ENCODE data around the gene NOTCH4.

The NOTCH4 gene

GRCh38 chr6:32191696-32192607, 31.9 kb downstream of the NOTCH4 start:
- H3K4me3 ChIP-seq (ENCODE audit: low read length), result peak overlapping the region; percentile 75
- no peaks in the 10 kb centered on the region for H3K9me3 ChIP-seq (replicated peaks; ENCODE audit: insufficient read depth, low read length)
- H3K27me3 ChIP-seq (replicated peaks; ENCODE audit: insufficient read depth, low read length), result no peaks in the 10 kb centered on the region
- peak overlapping the region; percentile 2; the same call in 1 of the 2 replicates for H3K27ac ChIP-seq (ENCODE audit: low read length)
- H3K4me1 ChIP-seq (ENCODE audit: low read length), result peaks cover 31% of the 10 kb centered on the region
- 0 out of 2 replicates have a peak overlapping the region, but pooled peaks have one; percentile 29 for H2AFZ ChIP-seq (ENCODE audit: low read length)
- H3K9ac ChIP-seq (ENCODE audit: low read length), result peak overlapping the region; percentile 69
- TF ChIP-seq EZH2phosphoT487 (IDR thresholded peaks at IDR 0.05; ENCODE audit: low read length), result no peak
- no peak for TF ChIP-seq EZH2 (optimal IDR thresholded peaks at IDR 0.05; ENCODE audit: low read depth, low read length)
- no peak for TF ChIP-seq CTCF (IDR thresholded peaks at IDR 0.05; ENCODE audit: low read length)
- no peak for DNase-seq
- peak overlapping the region; percentile 97 for H3K4me2 ChIP-seq (ENCODE audit: low read depth, low read length)
- peaks cover 32% of the 10 kb centered on the region for H3K79me2 ChIP-seq (ENCODE audit: low read length)
- H3F3A ChIP-seq (ENCODE audit: insufficient read depth, low read length), result peaks cover 21% of the 10 kb centered on the region; the same call in 1 of the 2 replicates
- H3K36me3 ChIP-seq (replicated peaks; ENCODE audit: insufficient read depth, low read length), result no peaks in the 10 kb centered on the region
- H3K9me2 ChIP-seq (replicated peaks; ENCODE audit: insufficient read depth, low read length), result no peaks in the 10 kb centered on the region
- no peaks in the 10 kb centered on the region for H4K20me1 ChIP-seq (ENCODE audit: insufficient read depth, low read length)

GRCh38 chr6:32190911-32191677, 32.8 kb downstream of the NOTCH4 start:
- TF ChIP-seq EZH2 (optimal IDR thresholded peaks at IDR 0.05; ENCODE audit: low read depth, low read length) (no peak), EZH2phosphoT487 (IDR thresholded peaks at IDR 0.05; ENCODE audit: low read length) (no peak), CTCF (IDR thresholded peaks at IDR 0.05; ENCODE audit: low read length) (no peak)
- no peak for DNase-seq
- H2AFZ ChIP-seq (ENCODE audit: low read length), result no peak overlapping the region
- H3K4me2 ChIP-seq (ENCODE audit: low read depth, low read length), result peak overlapping the region; percentile 97; the same call in 1 of the 2 replicates
- peaks cover 21% of the 10 kb centered on the region; the same call in 1 of the 2 replicates for H3F3A ChIP-seq (ENCODE audit: insufficient read depth, low read length)
- H4K20me1 ChIP-seq (ENCODE audit: insufficient read depth, low read length), result no peaks in the 10 kb centered on the region
- H3K9ac ChIP-seq (ENCODE audit: low read length), result no peak overlapping the region
- no peaks in the 10 kb centered on the region for H3K36me3 ChIP-seq (replicated peaks; ENCODE audit: insufficient read depth, low read length)
- H3K9me2 ChIP-seq (replicated peaks; ENCODE audit: insufficient read depth, low read length), result no peaks in the 10 kb centered on the region
- H3K79me2 ChIP-seq (ENCODE audit: low read length), result peaks cover 32% of the 10 kb centered on the region
- peaks cover 31% of the 10 kb centered on the region for H3K4me1 ChIP-seq (ENCODE audit: low read length)
- H3K27me3 ChIP-seq (replicated peaks; ENCODE audit: insufficient read depth, low read length), result no peaks in the 10 kb centered on the region
- no peaks in the 10 kb centered on the region for H3K9me3 ChIP-seq (replicated peaks; ENCODE audit: insufficient read depth, low read length)
- peak overlapping the region; percentile 75; the same call in 1 of the 2 replicates for H3K4me3 ChIP-seq (ENCODE audit: low read length)
- peak overlapping the region; percentile 68; the same call in 1 of the 2 replicates for H3K27ac ChIP-seq (ENCODE audit: low read length)

GRCh38 chr6:32190054-32190851, 33.6 kb downstream of the NOTCH4 start, which contains the start of gene PBX2:
TSS of gene PBX2 (minus strand) at chr6:32190202. CDS start at chr6:32189915, 287 bp downstream.
- H3K9me2 ChIP-seq (replicated peaks; ENCODE audit: insufficient read depth, low read length), result no peaks in the 10 kb centered on the region
- peak within 1 kb of the TSS; percentile 76 for H3K9ac ChIP-seq (ENCODE audit: low read length)
- DNase-seq, result peak; percentile 78
- TF ChIP-seq EZH2 (optimal IDR thresholded peaks at IDR 0.05; ENCODE audit: low read depth, low read length), result no peak
- TF ChIP-seq EZH2phosphoT487 (IDR thresholded peaks at IDR 0.05; ENCODE audit: low read length), result no peak
- no peak for TF ChIP-seq CTCF (IDR thresholded peaks at IDR 0.05; ENCODE audit: low read length)
- peaks cover 20% of the 10 kb centered on the region; the same call in 1 of the 2 replicates for H3F3A ChIP-seq (ENCODE audit: insufficient read depth, low read length)
- peak within 1 kb of the TSS; percentile 58 for H3K4me3 ChIP-seq (ENCODE audit: low read length)
- peaks cover 32% of the 10 kb centered on the region for H3K79me2 ChIP-seq (ENCODE audit: low read length)
- H3K27me3 ChIP-seq (replicated peaks; ENCODE audit: insufficient read depth, low read length), result no peaks in the 10 kb centered on the region
- 0 out of 2 replicates have a peak within 1 kb of the TSS, but pooled peaks have one; percentile 26 for H2AFZ ChIP-seq (ENCODE audit: low read length)
- peak within 1 kb of the TSS; percentile 68; the same call in 1 of the 2 replicates for H3K27ac ChIP-seq (ENCODE audit: low read length)
- H3K4me2 ChIP-seq (ENCODE audit: low read depth, low read length), result peak within 1 kb of the TSS; percentile 97
- no peaks in the 10 kb centered on the region for H4K20me1 ChIP-seq (ENCODE audit: insufficient read depth, low read length)
- no peaks in the 10 kb centered on the region for H3K36me3 ChIP-seq (replicated peaks; ENCODE audit: insufficient read depth, low read length)
- H3K9me3 ChIP-seq (replicated peaks; ENCODE audit: insufficient read depth, low read length), result no peaks in the 10 kb centered on the region
- peaks cover 31% of the 10 kb centered on the region for H3K4me1 ChIP-seq (ENCODE audit: low read length)

Measured in MM.1S (cell line).